B cell (primary cell): ENCODE measurements around the gene GSTA1.
"Not testable (repeated sequence)": the region's sequence is repeated elsewhere in the genome, so short reads cannot be mapped to it uniquely, and the experiment has no call there.

Source experiments
- EZH2 ChIP-seq: IDR thresholded peaks from 2 replicates; pipeline ENCODE4 v1.6.1; 2012; ENCODE audit warnings: borderline replicate concordance, low read depth, mild to moderate bottlenecking, moderate library complexity, low read length; ENCODE audit not compliant: insufficient read depth, poor library complexity, severe bottlenecking
- TF ChIP-seq, protein P1 (sequence below): fragments of 200-600 bp; IDR thresholded peaks from one replicate; pipeline ENCODE4 v1.8.0; 2022; ENCODE audit warnings: antibody characterized with exemption, mild to moderate bottlenecking

- TF ChIP-seq, protein P1, sequence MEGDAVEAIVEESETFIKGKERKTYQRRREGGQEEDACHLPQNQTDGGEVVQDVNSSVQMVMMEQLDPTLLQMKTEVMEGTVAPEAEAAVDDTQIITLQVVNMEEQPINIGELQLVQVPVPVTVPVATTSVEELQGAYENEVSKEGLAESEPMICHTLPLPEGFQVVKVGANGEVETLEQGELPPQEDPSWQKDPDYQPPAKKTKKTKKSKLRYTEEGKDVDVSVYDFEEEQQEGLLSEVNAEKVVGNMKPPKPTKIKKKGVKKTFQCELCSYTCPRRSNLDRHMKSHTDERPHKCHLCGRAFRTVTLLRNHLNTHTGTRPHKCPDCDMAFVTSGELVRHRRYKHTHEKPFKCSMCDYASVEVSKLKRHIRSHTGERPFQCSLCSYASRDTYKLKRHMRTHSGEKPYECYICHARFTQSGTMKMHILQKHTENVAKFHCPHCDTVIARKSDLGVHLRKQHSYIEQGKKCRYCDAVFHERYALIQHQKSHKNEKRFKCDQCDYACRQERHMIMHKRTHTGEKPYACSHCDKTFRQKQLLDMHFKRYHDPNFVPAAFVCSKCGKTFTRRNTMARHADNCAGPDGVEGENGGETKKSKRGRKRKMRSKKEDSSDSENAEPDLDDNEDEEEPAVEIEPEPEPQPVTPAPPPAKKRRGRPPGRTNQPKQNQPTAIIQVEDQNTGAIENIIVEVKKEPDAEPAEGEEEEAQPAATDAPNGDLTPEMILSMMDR, result not testable (repeated sequence)
- not testable (repeated sequence) for TF ChIP-seq EZH2
Observed at GRCh38 chr6:52761673-52762491, 41.7 kb downstream of the GSTA1 start.
